SK-N-SH treated with all-trans-retinoic acid at 6 μM for 48 hours (cell line): ENCODE measurements around the gene HOXB13.

Experiments used
- ATAC-seq: fragments of 200-7000 bp; cut with Tn5 transposase; 3 replicates; pipeline ENCODE4 v1.9.1; 2020; ENCODE audit warnings: mild to moderate bottlenecking, moderate library complexity
- ARNTL ChIP-seq: fragments of 450-650 bp; formaldehyde crosslinking; IDR thresholded peaks from 2 replicates; pipeline ENCODE4 v1.5.0; 2020; ENCODE audit warnings: low read depth, mild to moderate bottlenecking, moderate library complexity, borderline replicate concordance
- BACH2 ChIP-seq: fragments of 250-450 bp; sonication (Bioruptor Pico); IDR thresholded peaks from 2 replicates; pipeline ENCODE4 v1.9.0; 2021; ENCODE audit warnings: mild to moderate bottlenecking, borderline replicate concordance
- CREB5 ChIP-seq: fragments of 250-450 bp; sonication (Bioruptor Pico); IDR thresholded peaks from 2 replicates; pipeline ENCODE4 v1.5.1; 2020; ENCODE audit warnings: low read depth, mild to moderate bottlenecking, moderate library complexity
- CSDC2 ChIP-seq: fragments of 250-450 bp; sonication (Bioruptor Pico); IDR thresholded peaks from 2 replicates; pipeline ENCODE4 v1.5.0; 2020; ENCODE audit warnings: mild to moderate bottlenecking, moderate library complexity
- ESRRG ChIP-seq: fragments of 250-450 bp; sonication (Bioruptor Pico); IDR thresholded peaks from 2 replicates; pipeline ENCODE4 v1.6.1; 2021; ENCODE audit warnings: mild to moderate bottlenecking
- ISL1 ChIP-seq: fragments of 250-450 bp; sonication (Bioruptor Pico); IDR thresholded peaks from 2 replicates; pipeline ENCODE4 v2.1.2; 2022; ENCODE audit warnings: mild to moderate bottlenecking, moderate library complexity
- PATZ1 ChIP-seq: fragments of 250-450 bp; sonication (Bioruptor Pico); IDR thresholded peaks from 2 replicates; pipeline ENCODE4 v1.8.0; 2020; ENCODE audit warnings: mild to moderate bottlenecking, moderate library complexity, borderline replicate concordance
- PPARA ChIP-seq: fragments of 250-450 bp; sonication (Bioruptor Pico); IDR thresholded peaks from 2 replicates; pipeline ENCODE4 v1.5.0; 2020; ENCODE audit warnings: mild to moderate bottlenecking, borderline replicate concordance
- SNAI2 ChIP-seq: fragments of 250-450 bp; sonication (Bioruptor Pico); IDR thresholded peaks from 2 replicates; pipeline ENCODE4 v1.5.0; 2020; ENCODE audit warnings: mild to moderate bottlenecking, moderate library complexity
- TCF4 ChIP-seq: fragments of 250-450 bp; sonication (Bioruptor Pico); IDR thresholded peaks from 2 replicates; pipeline ENCODE4 v1.8.0; 2021; ENCODE audit warnings: mild to moderate bottlenecking, moderate library complexity, borderline replicate concordance
- ZC3H10 ChIP-seq: fragments of 250-450 bp; sonication (Bioruptor Pico); IDR thresholded peaks from 2 replicates; pipeline ENCODE4 v1.5.1; 2021; ENCODE audit warnings: mild to moderate bottlenecking, moderate library complexity
- ZFP30 ChIP-seq: fragments of 450-650 bp; formaldehyde crosslinking; IDR thresholded peaks from 2 replicates; pipeline ENCODE4 v1.5.0; 2022; ENCODE audit warnings: mild to moderate bottlenecking, moderate library complexity
- ZNF565 ChIP-seq: fragments of 450-650 bp; formaldehyde crosslinking; conservative IDR thresholded peaks from 2 replicates; pipeline ENCODE4 v1.5.0; 2020; ENCODE audit warnings: low read depth, mild to moderate bottlenecking, moderate library complexity
- ZNF70 ChIP-seq: fragments of 450-650 bp; formaldehyde crosslinking; IDR thresholded peaks from 2 replicates; pipeline ENCODE4 v1.5.0; 2020; ENCODE audit warnings: mild to moderate bottlenecking, moderate library complexity
- TF ChIP-seq, protein P1 (sequence below): fragments of 250-450 bp; sonication (Bioruptor Pico); IDR thresholded peaks from 2 replicates; pipeline ENCODE4 v1.8.0; 2021; ENCODE audit warnings: low read depth, mild to moderate bottlenecking, moderate library complexity, borderline replicate concordance
- TF ChIP-seq, protein P2 (sequence below): fragments of 250-450 bp; sonication (Bioruptor Pico); IDR thresholded peaks from 2 replicates; pipeline ENCODE4 v1.5.0; 2020; ENCODE audit warnings: mild to moderate bottlenecking, moderate library complexity

The HOXB13 gene

DNA sequence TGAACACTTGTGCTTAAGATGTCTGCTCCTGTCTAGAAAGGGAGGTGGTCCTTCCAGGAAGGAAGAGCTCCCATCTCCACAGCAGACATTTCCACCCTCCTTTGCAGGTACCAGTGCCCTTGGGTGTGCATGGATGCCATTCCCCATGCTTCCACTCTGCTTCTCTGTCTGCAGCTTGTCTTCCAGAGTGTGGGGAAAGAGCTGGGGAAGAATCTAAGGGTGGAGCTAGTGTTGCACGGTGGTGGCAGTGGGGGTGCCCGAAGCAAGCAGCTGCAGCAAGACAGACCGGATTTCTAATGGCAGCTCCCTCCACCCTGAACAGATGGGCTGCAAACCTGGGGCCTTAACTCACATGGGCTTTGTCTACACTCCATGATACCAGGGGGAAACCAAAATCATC lies 22.6 kb upstream of the HOXB13 start (continued):
- TF ChIP-seq, protein P1, sequence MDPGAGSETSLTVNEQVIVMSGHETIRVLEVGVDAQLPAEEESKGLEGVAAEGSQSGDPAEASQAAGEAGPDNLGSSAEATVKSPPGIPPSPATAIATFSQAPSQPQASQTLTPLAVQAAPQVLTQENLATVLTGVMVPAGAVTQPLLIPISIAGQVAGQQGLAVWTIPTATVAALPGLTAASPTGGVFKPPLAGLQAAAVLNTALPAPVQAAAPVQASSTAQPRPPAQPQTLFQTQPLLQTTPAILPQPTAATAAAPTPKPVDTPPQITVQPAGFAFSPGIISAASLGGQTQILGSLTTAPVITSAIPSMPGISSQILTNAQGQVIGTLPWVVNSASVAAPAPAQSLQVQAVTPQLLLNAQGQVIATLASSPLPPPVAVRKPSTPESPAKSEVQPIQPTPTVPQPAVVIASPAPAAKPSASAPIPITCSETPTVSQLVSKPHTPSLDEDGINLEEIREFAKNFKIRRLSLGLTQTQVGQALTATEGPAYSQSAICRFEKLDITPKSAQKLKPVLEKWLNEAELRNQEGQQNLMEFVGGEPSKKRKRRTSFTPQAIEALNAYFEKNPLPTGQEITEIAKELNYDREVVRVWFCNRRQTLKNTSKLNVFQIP (CRISPR knock-in tag), result no peak
- TF ChIP-seq ISL1 (CRISPR knock-in tag) (no peak), ZC3H10 (CRISPR knock-in tag) (no peak), PATZ1 (CRISPR knock-in tag) (no peak)

- ATAC-seq, result no peak
- no peak for TF ChIP-seq BACH2 (CRISPR knock-in tag)
- TF ChIP-seq, protein P2, sequence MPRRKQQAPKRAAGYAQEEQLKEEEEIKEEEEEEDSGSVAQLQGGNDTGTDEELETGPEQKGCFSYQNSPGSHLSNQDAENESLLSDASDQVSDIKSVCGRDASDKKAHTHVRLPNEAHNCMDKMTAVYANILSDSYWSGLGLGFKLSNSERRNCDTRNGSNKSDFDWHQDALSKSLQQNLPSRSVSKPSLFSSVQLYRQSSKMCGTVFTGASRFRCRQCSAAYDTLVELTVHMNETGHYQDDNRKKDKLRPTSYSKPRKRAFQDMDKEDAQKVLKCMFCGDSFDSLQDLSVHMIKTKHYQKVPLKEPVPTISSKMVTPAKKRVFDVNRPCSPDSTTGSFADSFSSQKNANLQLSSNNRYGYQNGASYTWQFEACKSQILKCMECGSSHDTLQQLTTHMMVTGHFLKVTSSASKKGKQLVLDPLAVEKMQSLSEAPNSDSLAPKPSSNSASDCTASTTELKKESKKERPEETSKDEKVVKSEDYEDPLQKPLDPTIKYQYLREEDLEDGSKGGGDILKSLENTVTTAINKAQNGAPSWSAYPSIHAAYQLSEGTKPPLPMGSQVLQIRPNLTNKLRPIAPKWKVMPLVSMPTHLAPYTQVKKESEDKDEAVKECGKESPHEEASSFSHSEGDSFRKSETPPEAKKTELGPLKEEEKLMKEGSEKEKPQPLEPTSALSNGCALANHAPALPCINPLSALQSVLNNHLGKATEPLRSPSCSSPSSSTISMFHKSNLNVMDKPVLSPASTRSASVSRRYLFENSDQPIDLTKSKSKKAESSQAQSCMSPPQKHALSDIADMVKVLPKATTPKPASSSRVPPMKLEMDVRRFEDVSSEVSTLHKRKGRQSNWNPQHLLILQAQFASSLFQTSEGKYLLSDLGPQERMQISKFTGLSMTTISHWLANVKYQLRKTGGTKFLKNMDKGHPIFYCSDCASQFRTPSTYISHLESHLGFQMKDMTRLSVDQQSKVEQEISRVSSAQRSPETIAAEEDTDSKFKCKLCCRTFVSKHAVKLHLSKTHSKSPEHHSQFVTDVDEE, result no peak
- no peak for TF ChIP-seq ZNF565 (CRISPR knock-in tag)
- TF ChIP-seq SNAI2 (CRISPR knock-in tag), result no peak
- TF ChIP-seq CSDC2 (CRISPR knock-in tag), result no peak
- no peak for TF ChIP-seq CREB5 (CRISPR knock-in tag)
- TF ChIP-seq, protein P1 (CRISPR knock-in tag), result no peak
- no peak for TF ChIP-seq ZC3H10 (CRISPR knock-in tag)
- TF ChIP-seq ISL1 (CRISPR knock-in tag), result no peak
- no peak for TF ChIP-seq TCF4 (CRISPR knock-in tag)
Observed at GRCh38 chr17:48749621-48750553, 21.3 kb upstream of the HOXB13 start.

GRCh38 chr17:48748718-48749566 lies 20.4 kb upstream of the HOXB13 start:
- no peak for ATAC-seq

More at GRCh38 chr17:48748718-48749566, 20.4 kb upstream of the HOXB13 start:
- TF ChIP-seq ZNF70 (CRISPR knock-in tag) (no peak), PPARA (CRISPR knock-in tag) (no peak), ZNF565 (CRISPR knock-in tag) (no peak), CSDC2 (CRISPR knock-in tag) (no peak), ZFP30 (CRISPR knock-in tag) (no peak), ESRRG (CRISPR knock-in tag) (no peak), CREB5 (CRISPR knock-in tag) (no peak), ARNTL (CRISPR knock-in tag) (no peak), SNAI2 (CRISPR knock-in tag) (no peak), TCF4 (CRISPR knock-in tag) (no peak), PATZ1 (CRISPR knock-in tag) (no peak)
- TF ChIP-seq, protein P1 (CRISPR knock-in tag), result no peak
